ENCODE results near the gene PRKAR1B. TPM values are rescaled to one million over a fixed set of nuclear protein-coding genes. Genes with fewer than 3 reads are reported as not detected.

Gene PRKAR1B
- total RNA-seq, 1 experiment from 2014 or later, result 43.3 TPM

DNA sequence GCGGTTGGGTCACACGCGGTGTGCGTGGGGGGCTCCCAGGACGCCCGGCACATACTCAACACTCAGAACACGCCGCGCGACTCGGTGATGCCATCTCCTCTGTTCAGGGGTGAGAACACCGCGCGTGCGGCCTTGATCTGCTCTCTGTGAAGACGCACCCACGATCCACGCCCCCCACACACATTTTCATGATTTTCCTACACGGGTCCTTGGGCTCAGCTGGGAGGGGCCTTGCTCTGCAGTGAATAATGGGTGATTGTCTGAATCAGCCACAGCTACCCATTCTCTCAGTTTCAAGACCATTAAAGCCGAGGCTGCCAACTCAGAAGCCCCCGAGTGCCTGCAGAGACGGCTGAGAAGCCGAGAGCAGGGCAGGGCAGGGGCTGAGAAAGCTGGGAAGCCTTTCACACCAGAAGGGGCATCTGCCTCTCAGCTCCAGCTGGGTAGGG, 153.1 kb downstream of the PRKAR1B start:
- H3K56ac ChIP-seq (ENCODE audit: insufficient read length, low read depth, low read length), result no peak overlapping the region
- no peaks in the 10 kb centered on the region for H3K9me3 ChIP-seq (ENCODE audit: control insufficient read depth, low read depth, low read length)
- H2BK15ac ChIP-seq (ENCODE audit: low read depth, low read length), result no peak overlapping the region
- H4K20me1 ChIP-seq (ENCODE audit: control insufficient read depth, insufficient read depth, insufficient read length), result no peaks in the 10 kb centered on the region
- H2AK5ac ChIP-seq (ENCODE audit: insufficient read length, low read length), result no peak overlapping the region
- no peak overlapping the region for H3K18ac ChIP-seq (ENCODE audit: insufficient read length, low read depth, low read length)
- Mint-ChIP-seq H3K9me3 (peaks cover 0 to 5% of the 10 kb centered on the region in 2 experiments; a peak in 1 of 5 replicates), H3K27me3 (ENCODE audit: low read depth) (peaks cover 2% of the 10 kb centered on the region), H3K36me3 (ENCODE audit: insufficient read depth in 1 of 3, low read depth in 3 of 3) (peaks cover 17 to 32% (median 25%) of the 10 kb centered on the region in 3 experiments), H3K4me3 (no peak overlapping the region), H3K27ac (peak overlapping the region in 1 of 3 experiments; percentile 31; a peak in 1 of 7 replicates), H3K4me1 (peaks cover 11 to 22% of the 10 kb centered on the region in 2 experiments)
- H4K5ac ChIP-seq (ENCODE audit: insufficient read length, low read depth, low read length), result no peak overlapping the region
- no peak overlapping the region for H3K4ac ChIP-seq (ENCODE audit: low read depth, low read length)
- DNase-seq, result no peak
- no peak overlapping the region for H2BK120ac ChIP-seq (ENCODE audit: low read depth, low read length, poor library complexity, severe bottlenecking)
- no peaks in the 10 kb centered on the region for H3K23me2 ChIP-seq (ENCODE audit: insufficient read length, low read depth, low read length, poor library complexity, severe bottlenecking)
- TF ChIP-seq, protein P1, sequence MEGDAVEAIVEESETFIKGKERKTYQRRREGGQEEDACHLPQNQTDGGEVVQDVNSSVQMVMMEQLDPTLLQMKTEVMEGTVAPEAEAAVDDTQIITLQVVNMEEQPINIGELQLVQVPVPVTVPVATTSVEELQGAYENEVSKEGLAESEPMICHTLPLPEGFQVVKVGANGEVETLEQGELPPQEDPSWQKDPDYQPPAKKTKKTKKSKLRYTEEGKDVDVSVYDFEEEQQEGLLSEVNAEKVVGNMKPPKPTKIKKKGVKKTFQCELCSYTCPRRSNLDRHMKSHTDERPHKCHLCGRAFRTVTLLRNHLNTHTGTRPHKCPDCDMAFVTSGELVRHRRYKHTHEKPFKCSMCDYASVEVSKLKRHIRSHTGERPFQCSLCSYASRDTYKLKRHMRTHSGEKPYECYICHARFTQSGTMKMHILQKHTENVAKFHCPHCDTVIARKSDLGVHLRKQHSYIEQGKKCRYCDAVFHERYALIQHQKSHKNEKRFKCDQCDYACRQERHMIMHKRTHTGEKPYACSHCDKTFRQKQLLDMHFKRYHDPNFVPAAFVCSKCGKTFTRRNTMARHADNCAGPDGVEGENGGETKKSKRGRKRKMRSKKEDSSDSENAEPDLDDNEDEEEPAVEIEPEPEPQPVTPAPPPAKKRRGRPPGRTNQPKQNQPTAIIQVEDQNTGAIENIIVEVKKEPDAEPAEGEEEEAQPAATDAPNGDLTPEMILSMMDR (conservative IDR thresholded peaks at IDR 0.05), result no peak
- no peak overlapping the region for H4K8ac ChIP-seq (replicated peaks; ENCODE audit: insufficient read length, low read depth, low read length)
- H3K23ac ChIP-seq (ENCODE audit: insufficient read length, low read depth, low read length), result no peak overlapping the region
- no peak overlapping the region for H2BK5ac ChIP-seq (ENCODE audit: insufficient read length, low read length)
- H3K79me2 ChIP-seq (ENCODE audit: insufficient read depth, low read length), result no peaks in the 10 kb centered on the region
- H2BK12ac ChIP-seq (ENCODE audit: insufficient read length, low read depth, low read length), result no peak overlapping the region
- no peaks in the 10 kb centered on the region for H3K27me3 ChIP-seq (ENCODE audit: insufficient read depth, low read length)
- H2BK20ac ChIP-seq (ENCODE audit: low read depth, low read length, poor library complexity, severe bottlenecking), result no peak overlapping the region
- H3K4me2 ChIP-seq (ENCODE audit: insufficient read depth, insufficient read length, low read length), result no peak overlapping the region
- H4K91ac ChIP-seq (ENCODE audit: insufficient read length, low read depth, low read length), result no peak overlapping the region
- no peaks in the 10 kb centered on the region; the same call in 1 of the 2 replicates for H3K4me1 ChIP-seq (ENCODE audit: insufficient read depth, low read length)
- H3K9ac ChIP-seq (ENCODE audit: extremely low read depth, insufficient read length, low read length), result no peak overlapping the region
- no CpG with 5 or more reads among the region's 23 CpGs for WGBS (ENCODE audit: extremely low coverage, insufficient read length, low lambda C conversion rate)
- no peak overlapping the region; the same call in 1 of the 2 replicates for H3K14ac ChIP-seq (ENCODE audit: insufficient read depth, low read length)
- no peak overlapping the region for H3T11ph ChIP-seq (ENCODE audit: low read length)
- no peak overlapping the region for H3K27ac ChIP-seq (ENCODE audit: insufficient read length, low read depth, low read length)
- H3K79me1 ChIP-seq (ENCODE audit: insufficient read depth, low read depth, low read length, poor library complexity, severe bottlenecking), result no peaks in the 10 kb centered on the region
- H2AFZ ChIP-seq (ENCODE audit: low read length), result no peak overlapping the region
